Measurements from ENCODE around the gene SELL. TPM values are rescaled to one million over a fixed set of nuclear protein-coding genes. Genes with fewer than 3 reads are reported as not detected.

Gene SELL
- total and polyA plus RNA-seq, 3 donors from 2014 or later = 0.87 to 4.0 (median 3.2) TPM

- no peak overlapping the region for H3K27ac ChIP-seq
- WGBS, 2 donors = 93 to 97% methylated on average over 2 of the region's 2 CpGs
- no peaks in the 10 kb centered on the region for H3K4me1 ChIP-seq
- intact Hi-C loops (cut with DNase I; ENCODE audit: low total_unique reads) = no loop called here
- H3K27me3 ChIP-seq = no peaks in the 10 kb centered on the region
- H3K36me3 ChIP-seq (ENCODE audit: low read depth, missing control alignments) = no peaks in the 10 kb centered on the region
- DNase-seq = no peak
- no peak overlapping the region for H3K4me3 ChIP-seq
- TF ChIP-seq CTCF (IDR thresholded peaks at IDR 0.05) (no peak), POLR2A (IDR thresholded peaks at IDR 0.05) (no peak)
- H3K9me3 ChIP-seq = no peaks in the 10 kb centered on the region
Measured at GRCh38 chr1:169653873-169654272, 57.5 kb downstream of the SELL start.

GRCh38 chr1:169651035-169651434 lies 60.4 kb downstream of the SELL start:
- H3K27me3 ChIP-seq = no peaks in the 10 kb centered on the region
- no peak overlapping the region for H3K27ac ChIP-seq
- 67 to 74% methylated on average over 2 of the region's 2 CpGs for WGBS, 2 donors
- no peak for DNase-seq
- H3K9me3 ChIP-seq = no peaks in the 10 kb centered on the region
- H3K4me3 ChIP-seq = no peak overlapping the region
- intact Hi-C loops (cut with DNase I; ENCODE audit: low total_unique reads) = no loop called here
- no peaks in the 10 kb centered on the region for H3K4me1 ChIP-seq
- no peaks in the 10 kb centered on the region for H3K36me3 ChIP-seq (ENCODE audit: low read depth, missing control alignments)
- TF ChIP-seq POLR2A (IDR thresholded peaks at IDR 0.05) = no peak
- TF ChIP-seq CTCF (IDR thresholded peaks at IDR 0.05) = no peak

GRCh38 chr1:169650551-169650950 lies 60.9 kb downstream of the SELL start:
- no peak for DNase-seq
- Histone ChIP-seq H3K4me1 (no peaks in the 10 kb centered on the region), H3K4me3 (no peak overlapping the region), H3K27me3 (no peaks in the 10 kb centered on the region), H3K9me3 (no peaks in the 10 kb centered on the region), H3K36me3 (ENCODE audit: low read depth, missing control alignments) (no peaks in the 10 kb centered on the region), H3K27ac (no peak overlapping the region)
- intact Hi-C loops (cut with DNase I; ENCODE audit: low total_unique reads) = no loop called here
- TF ChIP-seq POLR2A (IDR thresholded peaks at IDR 0.05) (no peak), CTCF (IDR thresholded peaks at IDR 0.05) (no peak)
- 54 to 66% methylated on average over 4 of the region's 4 CpGs for WGBS, 2 donors

- WGBS, 2 donors = 57 to 69% methylated on average over 1 of the region's 1 CpG
- no peak for TF ChIP-seq POLR2A (IDR thresholded peaks at IDR 0.05)
- TF ChIP-seq CTCF (IDR thresholded peaks at IDR 0.05) = no peak
- Histone ChIP-seq H3K27ac (no peak overlapping the region), H3K4me1 (no peaks in the 10 kb centered on the region), H3K36me3 (ENCODE audit: low read depth, missing control alignments) (no peaks in the 10 kb centered on the region), H3K9me3 (no peaks in the 10 kb centered on the region), H3K4me3 (no peak overlapping the region), H3K27me3 (no peaks in the 10 kb centered on the region)
- no peak for DNase-seq
- intact Hi-C loops (cut with DNase I; ENCODE audit: low total_unique reads) = no loop called here
Measured at GRCh38 chr1:169648709-169649108, 62.7 kb downstream of the SELL start.

- Histone ChIP-seq H3K4me3 (no peak overlapping the region), H3K4me1 (no peaks in the 10 kb centered on the region), H3K27ac (no peak overlapping the region), H3K36me3 (ENCODE audit: low read depth, missing control alignments) (no peaks in the 10 kb centered on the region), H3K9me3 (no peaks in the 10 kb centered on the region), H3K27me3 (no peaks in the 10 kb centered on the region)
- WGBS, 2 donors = 79 to 90% methylated on average over 2 of the region's 2 CpGs
- no peak for DNase-seq
- intact Hi-C loops (cut with DNase I; ENCODE audit: low total_unique reads) = no loop called here
- TF ChIP-seq CTCF (IDR thresholded peaks at IDR 0.05) = no peak
- TF ChIP-seq POLR2A (IDR thresholded peaks at IDR 0.05) = no peak
Measured at GRCh38 chr1:169648187-169648586, 63.2 kb downstream of the SELL start.
